Vagina (tissue), 2 donors: Measurements from ENCODE around the gene MCM5.

Experiments
- CTCF ChIP-seq, 3 experiments: fragments of 450-650 bp in 2 of 3; fragments of 200-600 bp in 1 of 3; sonication (generic) in 1 of 3; IDR thresholded peaks; one replicate each; pipeline ENCODE4 v1.5.1; 2017 to 2019; ENCODE audit warnings: antibody characterized with exemption in 3 of 3, mild to moderate bottlenecking in 2 of 3, moderate library complexity in 2 of 3
- POLR2A ChIP-seq, 2 donors: fragments of 450-650 bp; IDR thresholded peaks; one replicate each; pipeline ENCODE4 v1.6.1; 2017; ENCODE audit warnings: antibody characterized with exemption in 2 of 2, mild to moderate bottlenecking in 2 of 2, moderate library complexity in 2 of 2
- POLR2AphosphoS5 ChIP-seq, 2 donors: sonication (generic); formaldehyde crosslinking; IDR thresholded peaks; one replicate each; pipeline ENCODE4 v1.9.0; 2017; ENCODE audit warnings: antibody characterized with exemption in 2 of 2, mild to moderate bottlenecking in 2 of 2, low read depth in 1 of 2; ENCODE audit not compliant: insufficient read depth in 1 of 2

DNA sequence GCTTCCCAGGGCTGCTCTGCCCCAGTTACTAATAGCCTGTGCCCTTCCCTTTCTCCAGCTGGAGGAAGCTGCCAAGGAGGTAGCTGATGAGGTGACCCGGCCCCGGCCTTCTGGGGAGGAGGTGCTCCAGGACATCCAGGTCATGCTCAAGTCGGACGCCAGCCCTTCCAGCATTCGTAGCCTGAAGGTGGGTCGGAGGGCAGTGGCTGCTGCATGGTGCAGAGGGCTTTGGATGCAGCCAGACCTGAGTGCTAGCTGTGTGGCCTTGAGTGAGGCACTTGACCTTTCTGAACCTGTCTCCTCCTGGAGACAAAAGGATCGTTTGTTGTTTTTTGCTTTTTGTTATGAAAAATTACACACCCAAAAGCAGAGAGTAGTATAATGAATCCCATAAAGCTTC, 3.4 kb downstream of the MCM5 start:
- no peak for TF ChIP-seq CTCF (IDR thresholded peaks at IDR 0.05)
- TF ChIP-seq POLR2A (IDR thresholded peaks at IDR 0.05), result no peak
- TF ChIP-seq POLR2AphosphoS5 (IDR thresholded peaks at IDR 0.05; ENCODE audit: insufficient read depth in 1 of 2, low read depth in 1 of 2), result no peak
